SH-SY5Y (cell line): ENCODE data around the gene TMEM236.

Experiments
- GATA2 ChIP-seq: IDR thresholded peaks from 2 replicates; pipeline ENCODE4 v1.6.1; 2011; ENCODE audit warnings: mild to moderate bottlenecking, low read depth, low read length
- GATA3 ChIP-seq: IDR thresholded peaks from 2 replicates; pipeline ENCODE4 v1.6.1; 2011; ENCODE audit warnings: low read depth, mild to moderate bottlenecking, low read length, moderate library complexity

TMEM236 gene

GRCh38 chr10:17811146-17811865, 59.3 kb downstream of the TMEM236 start:
- TF ChIP-seq GATA2: no peak

- no peak for TF ChIP-seq GATA3
- no peak for TF ChIP-seq GATA2
Measured at GRCh38 chr10:17814973-17815372, 63.0 kb downstream of the TMEM236 start.

GRCh38 chr10:17816199-17816598, 64.2 kb downstream of the TMEM236 start:
- TF ChIP-seq GATA3: no peak
- TF ChIP-seq GATA2: no peak

GRCh38 chr10:17817316-17817715, 65.3 kb downstream of the TMEM236 start:
- TF ChIP-seq GATA3 (no peak), GATA2 (no peak)

GRCh38 chr10:17817790-17818189, 65.8 kb downstream of the TMEM236 start:
- TF ChIP-seq GATA3 (no peak), GATA2 (no peak)

GRCh38 chr10:17819836-17820235, 67.8 kb downstream of the TMEM236 start:
- TF ChIP-seq GATA2 (no peak), GATA3 (no peak)

- TF ChIP-seq GATA3 (no peak), GATA2 (no peak)
Measured at GRCh38 chr10:17820943-17821342, 68.9 kb downstream of the TMEM236 start.

GRCh38 chr10:17821893-17822292, 69.9 kb downstream of the TMEM236 start:
- TF ChIP-seq GATA2 (no peak), GATA3 (no peak)

GRCh38 chr10:17831341-17831740, 79.3 kb downstream of the TMEM236 start:
- TF ChIP-seq GATA3 (no peak), GATA2 (no peak)

GRCh38 chr10:17831896-17832295, 79.9 kb downstream of the TMEM236 start:
- no peak for TF ChIP-seq GATA2
- no peak for TF ChIP-seq GATA3

GRCh38 chr10:17833656-17834055, 81.7 kb downstream of the TMEM236 start:
- TF ChIP-seq GATA3: no peak
- TF ChIP-seq GATA2: no peak

- no peak for TF ChIP-seq GATA2
- TF ChIP-seq GATA3: no peak
Measured at GRCh38 chr10:17835688-17836087, 83.7 kb downstream of the TMEM236 start.

- no peak for TF ChIP-seq GATA3
- no peak for TF ChIP-seq GATA2
Measured at GRCh38 chr10:17836942-17837341, 84.9 kb downstream of the TMEM236 start.

GRCh38 chr10:17838080-17838648, 86.2 kb downstream of the TMEM236 start:
- TF ChIP-seq GATA2: no peak
- no peak for TF ChIP-seq GATA3

- TF ChIP-seq GATA2 (no peak), GATA3 (no peak)
Measured at GRCh38 chr10:17841050-17841449, 89.0 kb downstream of the TMEM236 start.
